ENCODE results near the gene PLCB1.

Gene PLCB1

DNA sequence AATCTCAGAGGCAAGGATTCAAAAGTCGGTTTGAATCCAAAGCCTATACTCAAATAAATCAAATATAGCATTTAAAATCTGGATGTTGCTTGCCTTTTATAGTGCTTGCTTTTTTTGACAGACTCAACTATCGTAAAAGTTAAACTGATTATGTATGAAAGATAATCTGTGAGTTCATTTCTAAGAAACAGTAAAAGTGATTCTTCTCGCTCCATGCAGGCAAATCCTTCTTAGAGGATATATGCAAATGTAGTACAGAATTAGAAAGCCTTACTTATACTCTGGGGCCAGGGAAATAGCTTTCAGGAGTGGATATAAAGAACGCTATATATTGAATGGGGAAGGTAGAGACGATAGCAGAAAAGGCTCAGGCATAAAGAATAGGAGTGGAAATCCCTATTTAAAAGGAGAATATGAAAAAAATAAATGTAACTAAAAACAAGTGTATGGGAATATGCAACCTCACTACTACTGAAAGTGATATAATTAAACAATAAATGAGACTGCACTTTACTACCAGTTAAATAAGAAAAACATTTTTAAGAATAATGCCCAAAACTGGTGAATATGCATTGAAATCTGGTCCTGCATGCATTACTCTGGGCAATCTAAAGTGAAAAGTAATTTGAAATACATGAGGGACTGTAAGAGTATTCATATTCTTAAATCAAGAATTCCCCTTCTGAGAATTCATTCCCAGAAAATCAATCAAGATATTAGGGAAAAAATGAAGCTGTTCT lies 575.1 kb downstream of the PLCB1 start:
- Histone ChIP-seq H3F3A (ENCODE audit: control insufficient read depth, insufficient read depth) (no peaks in the 10 kb centered on the region), H4K20me1 (ENCODE audit: control insufficient read depth, insufficient read depth, low read depth, low read length) (no peaks in the 10 kb centered on the region), H3K79me2 (ENCODE audit: control insufficient read depth, low read length) (no peaks in the 10 kb centered on the region), H3K4me1 (ENCODE audit: control insufficient read depth, low read length) (no peaks in the 10 kb centered on the region), H3K4me2 (ENCODE audit: low read length) (no peak overlapping the region), H3K9me2 (replicated peaks; ENCODE audit: control insufficient read depth, low read length) (no peaks in the 10 kb centered on the region), H3K27me3 (ENCODE audit: control insufficient read depth, low read length) (no peaks in the 10 kb centered on the region), H3K4me3 (ENCODE audit: low read length) (no peak overlapping the region), H3K9me3 (ENCODE audit: control insufficient read depth, insufficient read depth, low read length) (no peaks in the 10 kb centered on the region), H3K36me3 (ENCODE audit: control insufficient read depth, low read length) (no peaks in the 10 kb centered on the region), H3K27ac (ENCODE audit: low read depth, low read length) (no peak overlapping the region)
- no peak for TF ChIP-seq EZH2phosphoT487 (IDR thresholded peaks at IDR 0.05; ENCODE audit: borderline replicate concordance, low read length)
- TF ChIP-seq, protein P1, sequence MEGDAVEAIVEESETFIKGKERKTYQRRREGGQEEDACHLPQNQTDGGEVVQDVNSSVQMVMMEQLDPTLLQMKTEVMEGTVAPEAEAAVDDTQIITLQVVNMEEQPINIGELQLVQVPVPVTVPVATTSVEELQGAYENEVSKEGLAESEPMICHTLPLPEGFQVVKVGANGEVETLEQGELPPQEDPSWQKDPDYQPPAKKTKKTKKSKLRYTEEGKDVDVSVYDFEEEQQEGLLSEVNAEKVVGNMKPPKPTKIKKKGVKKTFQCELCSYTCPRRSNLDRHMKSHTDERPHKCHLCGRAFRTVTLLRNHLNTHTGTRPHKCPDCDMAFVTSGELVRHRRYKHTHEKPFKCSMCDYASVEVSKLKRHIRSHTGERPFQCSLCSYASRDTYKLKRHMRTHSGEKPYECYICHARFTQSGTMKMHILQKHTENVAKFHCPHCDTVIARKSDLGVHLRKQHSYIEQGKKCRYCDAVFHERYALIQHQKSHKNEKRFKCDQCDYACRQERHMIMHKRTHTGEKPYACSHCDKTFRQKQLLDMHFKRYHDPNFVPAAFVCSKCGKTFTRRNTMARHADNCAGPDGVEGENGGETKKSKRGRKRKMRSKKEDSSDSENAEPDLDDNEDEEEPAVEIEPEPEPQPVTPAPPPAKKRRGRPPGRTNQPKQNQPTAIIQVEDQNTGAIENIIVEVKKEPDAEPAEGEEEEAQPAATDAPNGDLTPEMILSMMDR (IDR thresholded peaks at IDR 0.05; ENCODE audit: low read depth, low read length, poor library complexity, severe bottlenecking), result no peak

DNA sequence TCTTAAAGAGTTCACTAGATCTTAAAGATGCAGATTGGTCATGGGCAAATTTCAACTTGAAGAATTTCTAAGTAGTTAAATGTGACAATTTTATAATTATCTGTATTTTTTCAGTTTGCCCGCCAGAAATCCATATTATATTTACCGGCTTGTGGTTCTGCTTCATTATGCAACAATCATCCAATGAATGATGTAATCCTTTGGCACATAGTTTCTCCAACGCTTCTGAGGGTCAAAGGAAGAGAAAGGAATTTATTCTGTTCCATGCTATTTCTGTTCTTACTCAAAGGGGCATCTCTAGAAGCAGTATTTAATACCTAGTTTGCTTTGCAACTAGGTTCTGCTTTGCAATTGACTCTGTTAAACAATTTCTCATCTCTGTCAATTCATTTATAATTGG lies 577.6 kb downstream of the PLCB1 start:
- no peak for TF ChIP-seq EZH2phosphoT487 (IDR thresholded peaks at IDR 0.05; ENCODE audit: borderline replicate concordance, low read length)
- TF ChIP-seq, protein P1 (IDR thresholded peaks at IDR 0.05; ENCODE audit: low read depth, low read length, poor library complexity, severe bottlenecking), result no peak
- Histone ChIP-seq H3K4me2 (ENCODE audit: low read length) (no peak overlapping the region), H3K9me3 (ENCODE audit: control insufficient read depth, insufficient read depth, low read length) (no peaks in the 10 kb centered on the region), H3F3A (ENCODE audit: control insufficient read depth, insufficient read depth) (no peaks in the 10 kb centered on the region), H3K79me2 (ENCODE audit: control insufficient read depth, low read length) (no peaks in the 10 kb centered on the region), H4K20me1 (ENCODE audit: control insufficient read depth, insufficient read depth, low read depth, low read length) (no peaks in the 10 kb centered on the region), H3K27me3 (ENCODE audit: control insufficient read depth, low read length) (no peaks in the 10 kb centered on the region), H3K36me3 (ENCODE audit: control insufficient read depth, low read length) (no peaks in the 10 kb centered on the region), H3K9me2 (replicated peaks; ENCODE audit: control insufficient read depth, low read length) (no peaks in the 10 kb centered on the region), H3K27ac (ENCODE audit: low read depth, low read length) (no peak overlapping the region), H3K4me3 (ENCODE audit: low read length) (no peak overlapping the region), H3K4me1 (ENCODE audit: control insufficient read depth, low read length) (no peaks in the 10 kb centered on the region)

DNA sequence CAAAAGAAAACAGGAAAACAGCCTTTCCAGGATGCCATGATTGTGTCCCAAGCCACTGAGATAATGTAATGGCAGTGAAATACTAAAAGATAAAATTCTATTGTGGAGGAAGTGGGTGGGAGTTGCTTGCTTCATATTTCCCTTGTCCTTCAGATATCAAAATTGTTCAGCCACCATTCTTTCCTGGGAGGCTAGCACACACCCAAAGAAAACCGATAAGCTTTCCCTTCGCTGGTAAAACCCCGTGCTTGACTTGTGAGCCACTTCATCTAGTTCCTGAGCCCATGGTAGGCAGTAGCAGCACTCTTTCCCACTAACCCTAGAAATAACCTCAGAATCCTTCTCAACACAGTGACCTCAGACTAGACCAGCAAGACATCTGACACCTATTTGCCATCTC lies 579.4 kb downstream of the PLCB1 start:
- H3K27me3 ChIP-seq (ENCODE audit: control insufficient read depth, low read length), result no peaks in the 10 kb centered on the region
- no peaks in the 10 kb centered on the region for H3K9me3 ChIP-seq (ENCODE audit: control insufficient read depth, insufficient read depth, low read length)
- H3K36me3 ChIP-seq (ENCODE audit: control insufficient read depth, low read length), result no peaks in the 10 kb centered on the region
- TF ChIP-seq, protein P1 (IDR thresholded peaks at IDR 0.05; ENCODE audit: low read depth, low read length, poor library complexity, severe bottlenecking), result no peak
- TF ChIP-seq EZH2phosphoT487 (IDR thresholded peaks at IDR 0.05; ENCODE audit: borderline replicate concordance, low read length), result no peak
- no peak overlapping the region for H3K4me3 ChIP-seq (ENCODE audit: low read length)
- H3K4me1 ChIP-seq (ENCODE audit: control insufficient read depth, low read length), result no peaks in the 10 kb centered on the region
- H3K79me2 ChIP-seq (ENCODE audit: control insufficient read depth, low read length), result no peaks in the 10 kb centered on the region
- H3K4me2 ChIP-seq (ENCODE audit: low read length), result no peak overlapping the region
- H3F3A ChIP-seq (ENCODE audit: control insufficient read depth, insufficient read depth), result no peaks in the 10 kb centered on the region
- H3K9me2 ChIP-seq (replicated peaks; ENCODE audit: control insufficient read depth, low read length), result no peaks in the 10 kb centered on the region
- no peak overlapping the region for H3K27ac ChIP-seq (ENCODE audit: low read depth, low read length)
- no peaks in the 10 kb centered on the region for H4K20me1 ChIP-seq (ENCODE audit: control insufficient read depth, insufficient read depth, low read depth, low read length)
